Heart left ventricle (tissue), 13 donors: ENCODE results near the gene AKAP13.

Experiments
- POLR2A ChIP-seq, 2 donors: fragments of 450-650 bp; IDR thresholded peaks; one replicate each; pipeline ENCODE4 v1.6.1; 2017; ENCODE audit warnings: antibody characterized with exemption in 2 of 2, mild to moderate bottlenecking in 2 of 2, moderate library complexity in 2 of 2
- TF ChIP-seq, protein P1 (sequence below), 12 donors: fragments of 200-600 bp; sonication (generic) in 4 of 12; IDR thresholded peaks; one replicate each; pipeline versions ENCODE4 v1.5.0 to v1.8.0; 2018 to 2022; ENCODE audit warnings: antibody characterized with exemption in 12 of 12, mild to moderate bottlenecking in 5 of 12
- donor health status: ischemic (EF 13 %, LVEDD 7.1; RV severe dilation, severe dysfunction).
- donor health status: DM: no; HTN: yes; CAD: no.
- donor health status: DM: no; HTN: no; CAD: no.
- donor health status: ischemic (EF 25% LVEDD 6.9; RV normal size, moderate dysfunction).
- donor health status: ischemic (EF 25% LVEDD 5.7; RV mildly dilated, moderate dysfunction).
- donor health status: ischemic (EF 35%, LVEDD 5.7; RV mildly dilated, moderate dysfunction).
- donor health status: nonischemic (EF 11% LVEDD 7.7; RV severe dilation, severe dysfunction).
- donor health status: DM: yes; HTN: yes; CAD: no.
- donor health status: PGD.
- donor health status: ischemic (EF 29% LVEDD 5.4; RV normal size, mild dysfunction).
- donor health status: nonischemic (EF 23%, LVEDD 6.1; RV moderate dilation, normal function).

- TF ChIP-seq, protein P1, sequence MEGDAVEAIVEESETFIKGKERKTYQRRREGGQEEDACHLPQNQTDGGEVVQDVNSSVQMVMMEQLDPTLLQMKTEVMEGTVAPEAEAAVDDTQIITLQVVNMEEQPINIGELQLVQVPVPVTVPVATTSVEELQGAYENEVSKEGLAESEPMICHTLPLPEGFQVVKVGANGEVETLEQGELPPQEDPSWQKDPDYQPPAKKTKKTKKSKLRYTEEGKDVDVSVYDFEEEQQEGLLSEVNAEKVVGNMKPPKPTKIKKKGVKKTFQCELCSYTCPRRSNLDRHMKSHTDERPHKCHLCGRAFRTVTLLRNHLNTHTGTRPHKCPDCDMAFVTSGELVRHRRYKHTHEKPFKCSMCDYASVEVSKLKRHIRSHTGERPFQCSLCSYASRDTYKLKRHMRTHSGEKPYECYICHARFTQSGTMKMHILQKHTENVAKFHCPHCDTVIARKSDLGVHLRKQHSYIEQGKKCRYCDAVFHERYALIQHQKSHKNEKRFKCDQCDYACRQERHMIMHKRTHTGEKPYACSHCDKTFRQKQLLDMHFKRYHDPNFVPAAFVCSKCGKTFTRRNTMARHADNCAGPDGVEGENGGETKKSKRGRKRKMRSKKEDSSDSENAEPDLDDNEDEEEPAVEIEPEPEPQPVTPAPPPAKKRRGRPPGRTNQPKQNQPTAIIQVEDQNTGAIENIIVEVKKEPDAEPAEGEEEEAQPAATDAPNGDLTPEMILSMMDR (IDR thresholded peaks at IDR 0.05), result no peak
- no peak for TF ChIP-seq POLR2A (IDR thresholded peaks at IDR 0.05)
Observed at GRCh38 chr15:85744579-85744978, 364.2 kb downstream of the AKAP13 start.
